OCI-LY3 (cell line): ENCODE data around the gene HMGXB4.

Experiments
- H2AFZ ChIP-seq: fragments of 200-600, 300-600 bp; shearing (Covaris generic); 2 replicates; pipeline ENCODE4 v1.6.0; 2014; ENCODE audit warnings: antibody characterized with exemption, low read depth, low read length
- H3K27ac ChIP-seq: fragments of 200-600, 300-600 bp; sonication (generic); 2 replicates; pipeline ENCODE4 v1.5.1; 2014; ENCODE audit warnings: mild to moderate bottlenecking, low read length, moderate library complexity, mixed read lengths
- H3K27me3 ChIP-seq: fragments of 200-600, 300-600 bp; sonication (generic); 2 replicates; pipeline ENCODE4 v1.6.1; 2014; ENCODE audit warnings: low read depth, low read length, mixed read lengths
- H3K36me3 ChIP-seq: fragments of 200-600, 300-600 bp; sonication (generic); replicated peaks from 2 replicates; pipeline ENCODE3; 2014; ENCODE audit warnings: low read depth, low read length, mixed read lengths
- H3K4me1 ChIP-seq: fragments of 300-600, 200-600 bp; sonication (generic); 2 replicates; pipeline ENCODE4 v1.6.1; 2014; ENCODE audit warnings: low read length, mixed read lengths
- H3K4me2 ChIP-seq: fragments of 200-600, 300-600 bp; sonication (generic); 2 replicates; pipeline ENCODE4 v1.6.1; 2014; ENCODE audit warnings: low read length, mixed read lengths
- H3K4me3 ChIP-seq: fragments of 300-600, 200-600 bp; sonication (generic); 2 replicates; pipeline ENCODE4 v1.5.1; 2014; ENCODE audit warnings: antibody characterized with exemption, mild to moderate bottlenecking, low read length, moderate library complexity
- H3K79me2 ChIP-seq: fragments of 300-600, 200-600 bp; shearing (Covaris generic); 2 replicates; pipeline ENCODE4 v1.6.1; 2014; ENCODE audit warnings: mild to moderate bottlenecking, low read length, mixed read lengths
- H3K9ac ChIP-seq: fragments of 300-600, 200-600 bp; shearing (Covaris generic); 2 replicates; pipeline ENCODE4 v1.6.0; 2014; ENCODE audit warnings: mild to moderate bottlenecking, low read length, moderate library complexity
- H3K9me3 ChIP-seq: fragments of 200-600, 300-600 bp; shearing (Covaris generic); 2 replicates; pipeline ENCODE4 v1.6.1; 2014; ENCODE audit warnings: low read length, mixed read lengths; ENCODE audit not compliant: insufficient read depth
- H4K20me1 ChIP-seq: fragments of 200-600, 300-600 bp; sonication (generic); 2 replicates; pipeline ENCODE4 v1.6.1; 2016; ENCODE audit warnings: low read length, mixed read lengths; ENCODE audit not compliant: insufficient read depth
- EZH2phosphoT487 ChIP-seq: fragments of 200-600 bp; shearing (Covaris generic); IDR thresholded peaks from 2 replicates; pipeline ENCODE4 v1.6.1; 2018; ENCODE audit warnings: antibody characterized with exemption, mixed run types, low read depth
- TF ChIP-seq, protein P1 (sequence below): fragments of 200-600, 300-600 bp; sonication (generic); IDR thresholded peaks from 2 replicates; pipeline ENCODE4 v1.5.1; 2014; ENCODE audit warnings: antibody characterized with exemption, low read length, low read depth

Gene HMGXB4

DNA sequence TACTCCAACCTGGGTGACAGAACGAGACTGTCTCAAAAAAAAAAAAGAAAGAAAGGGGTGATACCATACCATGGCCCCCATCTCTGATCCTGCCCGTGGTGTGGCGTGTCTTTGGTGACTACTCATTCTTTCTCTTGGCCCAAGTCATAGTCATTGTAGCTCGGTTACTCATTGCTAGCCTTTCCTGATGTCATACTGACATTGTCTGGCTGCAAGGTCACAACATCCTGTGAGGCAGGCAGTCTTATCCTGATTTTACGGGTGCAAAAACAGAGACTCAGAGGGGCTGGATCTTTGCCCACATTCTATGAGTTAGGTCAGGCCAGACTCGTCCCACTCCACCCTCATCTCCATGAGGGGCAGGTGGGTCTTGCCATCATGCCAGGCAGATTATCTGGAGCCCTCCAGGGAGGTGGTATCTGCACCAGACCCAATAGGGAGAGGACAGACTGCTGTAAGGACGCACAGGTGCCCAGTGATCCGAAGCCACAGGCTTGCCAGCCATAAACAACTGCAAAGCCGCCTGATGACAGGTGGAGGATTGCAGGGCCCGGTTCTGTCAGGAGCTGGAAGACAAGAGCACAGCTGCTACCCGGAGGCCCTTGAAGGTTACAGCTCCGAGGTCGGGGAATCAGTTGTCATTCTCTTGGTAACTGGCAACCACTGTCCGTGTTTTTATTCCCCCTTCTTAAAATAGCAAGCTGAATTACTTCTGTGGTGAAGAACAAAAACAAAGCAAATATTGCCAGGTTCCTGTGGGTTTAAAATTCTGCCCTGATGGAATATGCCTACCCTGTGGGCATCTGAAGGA lies 56.2 kb downstream of the HMGXB4 start:
- no peak overlapping the region for H3K27ac ChIP-seq
- TF ChIP-seq EZH2phosphoT487: no peak
- TF ChIP-seq, protein P1, sequence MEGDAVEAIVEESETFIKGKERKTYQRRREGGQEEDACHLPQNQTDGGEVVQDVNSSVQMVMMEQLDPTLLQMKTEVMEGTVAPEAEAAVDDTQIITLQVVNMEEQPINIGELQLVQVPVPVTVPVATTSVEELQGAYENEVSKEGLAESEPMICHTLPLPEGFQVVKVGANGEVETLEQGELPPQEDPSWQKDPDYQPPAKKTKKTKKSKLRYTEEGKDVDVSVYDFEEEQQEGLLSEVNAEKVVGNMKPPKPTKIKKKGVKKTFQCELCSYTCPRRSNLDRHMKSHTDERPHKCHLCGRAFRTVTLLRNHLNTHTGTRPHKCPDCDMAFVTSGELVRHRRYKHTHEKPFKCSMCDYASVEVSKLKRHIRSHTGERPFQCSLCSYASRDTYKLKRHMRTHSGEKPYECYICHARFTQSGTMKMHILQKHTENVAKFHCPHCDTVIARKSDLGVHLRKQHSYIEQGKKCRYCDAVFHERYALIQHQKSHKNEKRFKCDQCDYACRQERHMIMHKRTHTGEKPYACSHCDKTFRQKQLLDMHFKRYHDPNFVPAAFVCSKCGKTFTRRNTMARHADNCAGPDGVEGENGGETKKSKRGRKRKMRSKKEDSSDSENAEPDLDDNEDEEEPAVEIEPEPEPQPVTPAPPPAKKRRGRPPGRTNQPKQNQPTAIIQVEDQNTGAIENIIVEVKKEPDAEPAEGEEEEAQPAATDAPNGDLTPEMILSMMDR: no peak
- H3K27me3 ChIP-seq: no peaks in the 10 kb centered on the region
- H2AFZ ChIP-seq: no peak overlapping the region
- no peaks in the 10 kb centered on the region for H4K20me1 ChIP-seq
- H3K4me1 ChIP-seq: peaks cover 52% of the 10 kb centered on the region
- H3K9ac ChIP-seq: no peak overlapping the region
- H3K79me2 ChIP-seq: no peaks in the 10 kb centered on the region
- H3K4me3 ChIP-seq: no peak overlapping the region
- no peaks in the 10 kb centered on the region for H3K9me3 ChIP-seq
- H3K36me3 ChIP-seq: peaks cover 3% of the 10 kb centered on the region
- no peak overlapping the region for H3K4me2 ChIP-seq

DNA sequence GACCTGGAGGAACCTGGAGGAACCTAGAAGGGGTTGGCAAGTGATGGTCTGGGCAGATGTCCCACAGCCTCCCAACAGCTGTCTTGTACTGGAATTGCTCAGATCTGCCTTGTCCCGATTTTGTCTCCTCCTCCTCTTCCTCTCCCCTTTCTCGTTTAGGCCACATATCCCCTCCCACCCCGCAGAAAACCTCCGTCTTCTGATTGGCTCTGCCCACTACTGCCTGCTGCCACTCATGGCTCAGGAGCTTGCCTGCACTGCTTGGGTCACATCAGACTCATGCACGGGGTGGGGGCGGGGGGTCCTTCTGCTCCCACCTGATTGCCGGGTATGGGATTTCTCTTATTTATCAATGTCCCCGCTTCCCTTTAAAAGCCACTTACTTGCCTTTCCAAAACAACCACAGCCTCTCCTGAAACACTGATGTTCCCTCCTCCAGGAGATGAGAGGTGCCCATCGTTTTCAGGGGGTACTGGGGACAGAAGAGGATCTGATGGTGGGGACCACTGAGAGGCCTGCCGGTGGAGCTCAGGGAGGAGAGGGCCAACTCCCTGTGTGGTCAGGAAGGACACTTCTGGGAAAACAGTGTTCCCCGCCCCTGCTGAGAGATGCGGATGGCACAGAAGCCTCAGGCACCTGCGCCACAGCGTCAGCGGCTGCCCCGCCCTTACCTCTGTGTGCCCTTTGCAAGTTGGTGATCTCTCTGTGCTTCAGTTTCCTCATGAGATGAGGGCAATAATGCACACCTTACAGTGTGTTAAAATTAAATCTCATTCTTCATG lies 57.1 kb downstream of the HMGXB4 start:
- Histone ChIP-seq H3K27me3 (no peaks in the 10 kb centered on the region), H3K4me3 (no peak overlapping the region), H3K36me3 (peaks cover 3% of the 10 kb centered on the region), H3K9me3 (no peaks in the 10 kb centered on the region), H2AFZ (no peak overlapping the region), H3K4me1 (peaks cover 44% of the 10 kb centered on the region), H3K79me2 (no peaks in the 10 kb centered on the region), H3K9ac (no peak overlapping the region), H3K27ac (no peak overlapping the region), H4K20me1 (no peaks in the 10 kb centered on the region), H3K4me2 (no peak overlapping the region)
- no peak for TF ChIP-seq EZH2phosphoT487
- TF ChIP-seq, protein P1: no peak

DNA sequence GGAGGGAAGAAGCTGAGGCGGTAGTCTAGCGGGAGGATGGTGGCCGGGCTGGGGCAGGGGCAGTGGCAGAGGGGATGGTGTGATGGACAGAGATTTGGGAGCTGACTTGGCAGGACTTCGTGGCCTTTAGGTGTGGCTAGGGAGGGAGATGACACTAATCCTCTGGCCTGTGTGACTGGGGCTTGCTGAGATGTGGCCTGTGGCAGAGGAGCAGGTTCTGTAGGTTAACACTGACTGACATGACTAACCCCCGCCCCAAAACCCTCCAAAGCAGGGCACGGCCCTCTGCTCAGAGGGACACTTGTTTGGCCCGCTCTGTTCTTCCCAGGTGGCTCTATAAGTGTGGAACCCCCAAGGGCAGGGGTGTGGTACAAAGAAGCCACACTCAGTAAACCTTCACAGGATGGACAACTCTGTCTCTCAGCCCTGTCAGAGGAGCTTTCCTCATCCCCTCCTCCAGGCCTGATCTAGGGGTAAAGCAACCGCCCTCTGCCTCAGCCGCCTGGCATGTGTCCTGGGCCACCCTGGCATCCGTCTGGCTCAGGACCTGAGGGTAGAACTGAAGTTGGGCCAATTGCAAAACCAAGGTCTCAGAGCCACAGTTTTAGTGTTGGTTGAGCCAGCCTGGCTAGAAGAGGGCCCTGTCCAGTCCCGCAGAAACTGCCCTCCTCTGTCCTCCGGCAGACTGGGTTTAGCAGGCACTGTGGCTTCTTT lies 58.0 kb downstream of the HMGXB4 start:
- Histone ChIP-seq H3K4me1 (peaks cover 34% of the 10 kb centered on the region), H3K79me2 (no peaks in the 10 kb centered on the region), H4K20me1 (no peaks in the 10 kb centered on the region), H3K27me3 (no peaks in the 10 kb centered on the region), H2AFZ (no peak overlapping the region), H3K36me3 (peaks cover 3% of the 10 kb centered on the region), H3K9me3 (no peaks in the 10 kb centered on the region), H3K4me2 (no peak overlapping the region), H3K27ac (no peak overlapping the region), H3K4me3 (no peak overlapping the region), H3K9ac (no peak overlapping the region)
- TF ChIP-seq, protein P1: no peak
- no peak for TF ChIP-seq EZH2phosphoT487
